OCI-LY1 (cell line): ENCODE measurements around the gene GNPTAB.
"Not testable (repeated sequence)": the region's sequence is repeated elsewhere in the genome, so short reads cannot be mapped to it uniquely, and the experiment has no call there.

Experiments used
- CTCF ChIP-seq: fragments of 200-600 bp; sonication (generic), shearing (Covaris generic); IDR thresholded peaks from 2 replicates; pipeline ENCODE4 v1.5.1; 2017; ENCODE audit warnings: mild to moderate bottlenecking, antibody characterized with exemption, low read length, moderate library complexity, mixed read lengths
- EZH2 ChIP-seq: fragments of 200-600 bp; sonication (generic), shearing (Covaris generic); IDR thresholded peaks from 2 replicates; pipeline ENCODE4 v1.8.0; 2017; ENCODE audit warnings: borderline replicate concordance, mixed run types, mild to moderate bottlenecking, antibody characterized with exemption, low read length, moderate library complexity, mixed read lengths

- TF ChIP-seq CTCF, EZH2: not testable (repeated sequence)
Observed at GRCh38 chr12:101867619-101868018, 36.9 kb upstream of the GNPTAB start.
